GM12892 (cell line): ENCODE measurements around the gene C12orf56.

Source experiments
- POLR2A ChIP-seq: IDR thresholded peaks from 2 replicates; pipeline ENCODE4 v1.6.1; 2011; ENCODE audit warnings: low read depth, low read length, control low read depth
- POLR2AphosphoS5 ChIP-seq: IDR thresholded peaks from 2 replicates; pipeline ENCODE4 v1.6.1; 2011; ENCODE audit warnings: low read depth, low read length, control low read depth

DNA sequence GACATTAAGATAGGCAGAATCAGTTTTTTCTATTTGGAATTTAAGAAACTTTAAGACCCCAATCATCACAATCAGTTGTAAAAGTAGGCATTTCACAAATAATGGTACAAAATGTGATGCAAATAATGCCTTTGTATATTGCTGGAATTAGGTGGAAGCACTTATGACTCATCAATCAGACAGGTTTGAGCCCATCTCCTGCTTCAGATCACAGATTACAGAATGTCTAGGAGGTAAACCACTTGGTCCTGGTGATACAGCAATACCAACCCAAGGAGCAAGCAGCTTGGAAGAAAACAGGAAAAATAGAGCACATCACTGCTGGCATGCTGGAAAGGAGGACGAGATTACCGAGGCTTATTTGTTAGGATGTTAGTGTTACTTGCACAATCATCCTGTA, 57.6 kb downstream of the C12orf56 start:
- TF ChIP-seq POLR2A (no peak), POLR2AphosphoS5 (no peak)
